HT1080 (cell line): ENCODE measurements around the gene COL25A1. TPM values are rescaled to one million over a fixed set of nuclear protein-coding genes. Genes with fewer than 3 reads are reported as not detected.
"Not testable (repeated sequence)": the region's sequence is repeated elsewhere in the genome, so short reads cannot be mapped to it uniquely, and the experiment has no call there.

Experiments used
- DNase-seq: peaks from one replicate; pipeline ENCODE4 v3.0.0-alpha.2; 2015; ENCODE audit warnings: low read depth
- total RNA-seq: library from RNA; depleted of rRNA; stranded (reverse); fragments of >200 nt; shearing (Covaris generic); gene quantifications from 2 replicates; pipeline ENCODE4 v1.2.3, GENCODE V29; 2014

The COL25A1 gene
- total RNA-seq, 1 experiment from 2014 or later = 0.06 TPM

- DNase-seq = no peak
These were observed 170.9 kb downstream of the COL25A1 start for GRCh38 chr4:109131559-109131958.

- DNase-seq = no peak
These were observed 173.9 kb downstream of the COL25A1 start for GRCh38 chr4:109128589-109128988.

GRCh38 chr4:109127866-109128265 lies 174.6 kb downstream of the COL25A1 start:
- DNase-seq = no peak

GRCh38 chr4:109126856-109127255 lies 175.6 kb downstream of the COL25A1 start:
- no peak for DNase-seq

GRCh38 chr4:109125084-109125483 lies 177.4 kb downstream of the COL25A1 start:
- no peak for DNase-seq

- no peak for DNase-seq
These were observed 178.5 kb downstream of the COL25A1 start for GRCh38 chr4:109123951-109124350.

GRCh38 chr4:109121561-109121960 lies 180.9 kb downstream of the COL25A1 start:
- DNase-seq = no peak

GRCh38 chr4:109119852-109120251 lies 182.6 kb downstream of the COL25A1 start:
- DNase-seq = no peak

GRCh38 chr4:109118635-109119034 lies 183.8 kb downstream of the COL25A1 start:
- DNase-seq = no peak

GRCh38 chr4:109114501-109114900 lies 188.0 kb downstream of the COL25A1 start:
- DNase-seq = no peak

GRCh38 chr4:109113521-109113920 lies 188.9 kb downstream of the COL25A1 start:
- DNase-seq = no peak

- DNase-seq = no peak
These were observed 191.4 kb downstream of the COL25A1 start for GRCh38 chr4:109111031-109111430.

GRCh38 chr4:109108215-109108614 lies 194.2 kb downstream of the COL25A1 start:
- DNase-seq = not testable (repeated sequence)

GRCh38 chr4:109094056-109094455 lies 208.4 kb downstream of the COL25A1 start:
- DNase-seq = no peak

- no peak for DNase-seq
These were observed 210.6 kb downstream of the COL25A1 start for GRCh38 chr4:109091727-109092409.

GRCh38 chr4:109083911-109084310 lies 218.5 kb downstream of the COL25A1 start:
- no peak for DNase-seq

- peak; percentile 64 for DNase-seq
These were observed 222.7 kb downstream of the COL25A1 start for GRCh38 chr4:109079731-109080130.

- no peak for DNase-seq
These were observed 223.3 kb downstream of the COL25A1 start for GRCh38 chr4:109079201-109079600.

GRCh38 chr4:109078724-109079123 lies 223.7 kb downstream of the COL25A1 start:
- peak; percentile 60 for DNase-seq

GRCh38 chr4:109077505-109077904 lies 225.0 kb downstream of the COL25A1 start:
- DNase-seq = no peak

- DNase-seq = not testable (repeated sequence)
These were observed 225.7 kb downstream of the COL25A1 start for GRCh38 chr4:109076709-109077108.

GRCh38 chr4:109075621-109076020 lies 226.8 kb downstream of the COL25A1 start:
- DNase-seq = no peak

GRCh38 chr4:109072595-109072994 lies 229.9 kb downstream of the COL25A1 start:
- DNase-seq = peak; percentile 76

GRCh38 chr4:109070677-109071076 lies 231.8 kb downstream of the COL25A1 start:
- DNase-seq = not testable (repeated sequence)
